VCaP (cell line): ENCODE data around the gene SPACA7.

Source experiments
- H3K27ac ChIP-seq: fragments of 450-650 bp; 2 replicates; pipeline ENCODE4 v1.5.1; 2017
- TF ChIP-seq, protein P1 (sequence below): fragments of 450-650 bp; conservative IDR thresholded peaks from 2 replicates; pipeline ENCODE4 v1.5.1; 2017; ENCODE audit warnings: mild to moderate bottlenecking, moderate library complexity

SPACA7 gene

DNA sequence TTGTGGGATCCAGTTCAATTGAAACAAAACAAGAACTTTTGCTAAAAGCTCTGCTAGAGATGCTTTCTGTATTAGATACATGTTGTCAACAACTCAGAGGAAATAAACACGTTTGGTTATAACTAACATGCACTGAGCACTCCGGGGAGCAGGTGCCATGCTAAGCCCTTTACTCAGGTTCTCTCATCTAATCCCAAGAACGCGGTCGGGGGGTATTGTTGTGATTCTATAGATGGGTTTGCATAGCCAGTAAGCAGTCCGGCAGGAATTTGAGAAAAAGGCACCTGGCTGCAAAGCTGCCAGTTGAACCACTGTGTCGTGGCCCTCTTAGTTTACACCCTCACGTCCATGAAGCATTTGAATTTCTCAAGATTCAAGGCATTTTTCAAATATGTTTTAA, 24.3 kb upstream of the SPACA7 start:
- no peak overlapping the region for H3K27ac ChIP-seq
- TF ChIP-seq, protein P1, sequence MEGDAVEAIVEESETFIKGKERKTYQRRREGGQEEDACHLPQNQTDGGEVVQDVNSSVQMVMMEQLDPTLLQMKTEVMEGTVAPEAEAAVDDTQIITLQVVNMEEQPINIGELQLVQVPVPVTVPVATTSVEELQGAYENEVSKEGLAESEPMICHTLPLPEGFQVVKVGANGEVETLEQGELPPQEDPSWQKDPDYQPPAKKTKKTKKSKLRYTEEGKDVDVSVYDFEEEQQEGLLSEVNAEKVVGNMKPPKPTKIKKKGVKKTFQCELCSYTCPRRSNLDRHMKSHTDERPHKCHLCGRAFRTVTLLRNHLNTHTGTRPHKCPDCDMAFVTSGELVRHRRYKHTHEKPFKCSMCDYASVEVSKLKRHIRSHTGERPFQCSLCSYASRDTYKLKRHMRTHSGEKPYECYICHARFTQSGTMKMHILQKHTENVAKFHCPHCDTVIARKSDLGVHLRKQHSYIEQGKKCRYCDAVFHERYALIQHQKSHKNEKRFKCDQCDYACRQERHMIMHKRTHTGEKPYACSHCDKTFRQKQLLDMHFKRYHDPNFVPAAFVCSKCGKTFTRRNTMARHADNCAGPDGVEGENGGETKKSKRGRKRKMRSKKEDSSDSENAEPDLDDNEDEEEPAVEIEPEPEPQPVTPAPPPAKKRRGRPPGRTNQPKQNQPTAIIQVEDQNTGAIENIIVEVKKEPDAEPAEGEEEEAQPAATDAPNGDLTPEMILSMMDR, result no peak

DNA sequence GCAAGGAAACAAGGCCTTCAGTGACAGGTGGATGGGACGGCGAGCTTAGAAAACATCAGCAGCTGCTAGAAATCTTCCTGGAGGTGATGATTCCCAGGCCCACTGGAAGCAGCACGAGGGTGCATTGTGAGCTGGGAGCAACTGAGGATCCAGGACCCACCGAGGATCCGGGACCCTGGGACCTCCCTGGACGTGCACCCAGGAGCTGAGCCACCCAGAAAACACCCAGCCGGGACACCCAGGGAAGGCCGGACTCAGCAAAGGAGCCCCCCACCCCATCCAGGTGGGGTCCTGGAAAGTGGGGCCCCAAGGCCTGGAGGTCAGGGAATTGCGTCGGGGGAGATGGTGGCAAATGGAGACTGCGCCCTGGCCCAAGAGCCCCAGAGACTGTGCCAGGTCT, 22.3 kb upstream of the SPACA7 start:
- no peak overlapping the region for H3K27ac ChIP-seq
- TF ChIP-seq, protein P1, result no peak

DNA sequence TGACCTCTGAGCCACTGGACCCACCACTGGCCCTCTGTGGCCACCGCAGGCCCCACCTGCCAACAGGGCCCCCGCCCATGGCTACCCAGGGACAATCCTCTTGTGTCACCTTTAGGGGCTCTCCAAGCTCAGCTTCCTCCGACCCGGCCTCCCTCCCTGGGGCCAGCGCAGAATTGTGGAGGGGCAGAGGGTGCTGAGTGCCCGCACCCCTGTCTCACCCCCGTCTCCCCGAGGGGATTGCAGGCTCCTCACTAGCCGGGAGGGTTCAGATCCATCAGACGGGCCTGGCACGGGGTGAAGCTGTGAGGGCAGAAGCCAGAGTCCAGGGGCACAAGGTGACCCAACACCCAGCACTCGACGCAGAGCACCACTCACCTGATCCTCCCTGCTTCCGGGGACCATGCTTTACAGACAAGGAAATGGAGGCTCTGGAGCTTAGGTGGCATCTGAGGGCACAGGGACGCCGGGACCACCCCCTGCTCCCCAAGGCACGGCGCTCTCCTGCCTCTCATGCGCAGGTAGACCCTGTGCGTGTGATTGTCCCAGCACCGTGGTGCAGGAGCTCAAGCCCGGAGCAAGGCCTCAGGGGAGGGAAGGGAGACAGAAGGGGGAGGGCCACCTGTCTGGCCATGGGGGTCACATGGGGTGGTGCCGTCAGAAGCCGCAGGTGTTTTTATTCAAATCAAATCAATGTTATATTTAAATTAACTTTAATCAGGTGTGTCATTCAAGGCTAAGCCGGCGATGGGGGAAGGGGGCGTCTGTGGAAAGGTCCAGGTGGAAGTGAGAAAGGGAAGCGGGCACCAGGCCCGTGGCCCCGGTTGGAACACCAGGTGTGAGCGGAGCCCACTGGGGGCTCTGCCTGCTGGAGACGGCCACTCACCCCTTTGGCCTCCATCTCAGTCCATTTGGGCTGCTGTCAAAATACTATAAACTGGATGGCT, 21.6 kb upstream of the SPACA7 start:
- no peak overlapping the region for H3K27ac ChIP-seq
- TF ChIP-seq, protein P1, result no peak

DNA sequence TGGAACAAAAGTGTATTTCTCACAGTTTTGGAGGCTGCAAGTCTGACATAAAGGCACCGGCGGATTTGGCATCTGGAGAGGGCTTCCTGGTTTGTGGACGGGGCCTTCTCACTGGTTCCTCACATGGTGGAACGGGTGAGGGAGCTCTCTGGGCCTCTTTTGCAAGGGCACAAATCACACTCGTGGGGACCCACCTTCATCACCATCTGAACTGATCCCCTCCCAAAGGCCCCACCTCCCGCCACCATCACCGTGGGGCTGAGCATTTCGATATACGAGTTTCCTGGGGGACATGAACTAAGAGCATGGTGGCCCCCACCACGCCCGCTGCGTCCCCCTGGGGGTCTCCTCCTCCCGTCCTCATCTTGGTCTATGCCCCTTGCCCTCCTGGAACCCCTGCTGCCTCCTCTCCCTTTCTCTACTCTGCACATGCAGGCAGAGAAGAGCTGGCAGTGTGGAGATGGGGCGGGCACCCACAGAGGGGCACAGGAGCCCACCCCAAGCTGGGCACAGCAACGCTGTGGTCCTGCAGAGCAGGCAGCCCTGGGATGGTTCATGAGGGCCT, 20.8 kb upstream of the SPACA7 start:
- H3K27ac ChIP-seq, result no peak overlapping the region
- TF ChIP-seq, protein P1, result no peak

DNA sequence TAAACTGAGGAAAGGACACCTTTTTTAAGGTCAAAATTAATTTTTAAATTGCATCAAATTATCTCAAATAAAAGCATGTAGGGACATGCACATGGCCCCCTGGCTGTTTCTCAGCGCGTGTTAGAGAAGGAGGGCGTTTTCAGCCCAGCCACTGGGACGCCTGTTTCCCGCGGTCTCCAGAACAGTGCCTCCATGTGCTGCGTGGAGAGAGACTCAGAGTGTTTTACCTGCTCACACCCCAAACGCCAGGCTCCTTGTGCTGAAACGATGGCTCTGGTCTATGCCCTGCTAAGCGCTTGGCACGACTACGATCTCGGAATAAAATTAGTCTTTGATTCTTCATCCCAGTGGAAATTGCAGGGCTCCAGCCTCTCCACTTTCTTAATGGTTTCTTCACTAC, 20.0 kb upstream of the SPACA7 start:
- no peak overlapping the region for H3K27ac ChIP-seq
- TF ChIP-seq, protein P1, result no peak

DNA sequence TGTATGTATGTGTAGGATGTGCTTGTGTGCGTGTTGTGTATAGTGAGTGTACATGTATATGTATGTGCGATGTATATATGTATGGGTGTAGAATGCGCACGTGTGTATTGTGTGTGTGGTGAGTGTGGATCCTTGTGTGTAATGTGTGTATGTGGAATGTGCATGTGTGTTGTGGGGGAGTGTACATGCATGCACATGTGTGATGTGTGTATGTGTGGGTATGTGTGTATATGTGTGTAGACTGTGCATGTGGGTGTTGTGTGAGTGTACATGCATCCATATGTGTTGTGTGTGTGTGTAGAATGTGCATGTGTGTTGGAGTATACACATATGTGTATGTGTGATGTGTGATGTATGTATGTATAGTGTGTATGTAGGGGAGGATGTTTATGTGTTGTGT, 18.0 kb upstream of the SPACA7 start:
- TF ChIP-seq, protein P1, result no peak

DNA sequence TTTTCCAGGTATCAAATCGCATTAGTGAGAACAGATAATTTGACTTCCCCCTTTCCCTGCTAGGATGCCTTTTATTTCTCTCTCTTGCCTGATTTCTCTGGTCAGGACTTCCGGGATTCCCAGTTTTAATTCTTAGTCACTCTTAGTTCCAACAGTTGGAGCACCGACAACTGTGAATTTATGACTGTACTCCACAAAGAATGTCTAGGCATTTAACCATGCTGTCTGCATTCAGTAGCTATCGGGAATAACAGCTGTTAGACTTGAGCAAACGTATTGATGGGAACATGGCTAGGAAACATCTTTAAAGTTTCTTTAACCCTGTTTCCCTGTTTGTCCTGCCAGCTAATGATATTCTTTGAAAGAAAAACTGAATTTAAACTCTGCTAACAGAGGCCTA, 14.1 kb upstream of the SPACA7 start:
- no peak overlapping the region for H3K27ac ChIP-seq
- TF ChIP-seq, protein P1, result no peak

More for the DNA sequence above, 18.0 kb upstream of the SPACA7 start:
- no peak overlapping the region for H3K27ac ChIP-seq
